Cardiac ventricle fibroblast (primary cell): ENCODE results near the gene CYB5RL. TPM values are rescaled to one million over a fixed set of nuclear protein-coding genes. Genes with fewer than 3 reads are reported as not detected.

Experiments used
- total RNA-seq: library from RNA; depleted of rRNA; stranded (reverse); fragments of >200 nt; gene quantifications from 2 replicates; pipeline ENCODE4 v1.2.3, GENCODE V29; 2015

CYB5RL gene, protein sequence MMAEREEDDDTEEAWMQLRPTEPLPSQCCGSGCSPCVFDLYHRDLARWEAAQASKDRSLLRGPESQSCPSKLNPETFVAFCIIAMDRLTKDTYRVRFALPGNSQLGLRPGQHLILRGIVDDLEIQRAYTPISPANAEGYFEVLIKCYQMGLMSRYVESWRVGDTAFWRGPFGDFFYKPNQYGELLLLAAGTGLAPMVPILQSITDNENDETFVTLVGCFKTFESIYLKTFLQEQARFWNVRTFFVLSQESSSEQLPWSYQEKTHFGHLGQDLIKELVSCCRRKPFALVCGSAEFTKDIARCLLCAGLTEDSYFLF
- 3.6 and 4.6 TPM in 2 replicates for total RNA-seq

DNA sequence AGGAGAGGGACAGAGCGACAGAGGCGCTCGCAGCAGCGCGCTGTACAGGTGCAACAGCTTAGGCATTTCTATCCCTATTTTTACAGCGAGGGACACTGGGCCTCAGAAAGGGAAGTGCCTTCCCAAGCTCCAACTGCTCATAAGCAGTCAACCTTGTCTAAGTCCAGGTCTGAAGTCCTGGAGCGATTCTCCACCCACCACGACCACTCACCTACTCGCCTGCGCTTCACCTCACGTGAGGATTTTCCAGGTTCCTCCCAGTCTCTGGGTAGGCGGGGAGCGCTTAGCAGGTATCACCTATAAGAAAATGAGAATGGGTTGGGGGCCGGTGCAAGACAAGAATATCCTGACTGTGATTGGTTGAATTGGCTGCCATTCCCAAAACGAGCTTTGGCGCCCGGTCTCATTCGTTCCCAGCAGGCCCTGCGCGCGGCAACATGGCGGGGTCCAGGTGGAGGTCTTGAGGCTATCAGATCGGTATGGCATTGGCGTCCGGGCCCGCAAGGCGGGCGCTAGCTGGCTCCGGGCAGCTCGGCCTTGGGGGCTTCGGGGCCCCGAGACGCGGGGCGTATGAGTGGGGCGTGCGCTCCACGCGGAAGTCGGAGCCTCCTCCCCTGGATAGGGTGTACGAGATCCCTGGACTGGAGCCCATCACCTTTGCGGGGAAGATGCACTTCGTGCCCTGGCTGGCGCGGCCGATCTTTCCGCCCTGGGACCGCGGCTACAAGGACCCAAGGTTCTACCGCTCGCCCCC, at the start of gene CYB5RL, which contains the start of gene MRPL37:
CYB5RL (minus strand) TSS at position 266 of the 754 bp plus-strand sequence. CDS start 4,414 bp downstream, outside the sequence.
MRPL37 (plus strand) TSS at position 403 of the 754 bp plus-strand sequence; CDS start at position 480, 77 bp downstream.

GRCh38 chr1:54152696-54153095, 47.1 kb downstream of the CYB5RL start, which contains the start of gene CDCP2:
Gene CDCP2, minus strand, starts transcription at chr1:54153000. Its CDS starts 78 bp downstream, at chr1:54152922.

Other genes starting within 250 kb of the CYB5RL start
- not detected in 2 replicates for gene LDLRAD1, start 181.8 kb downstream of the CYB5RL start, total RNA-seq
- gene TMEM59, start 146.8 kb downstream of the CYB5RL start, total RNA-seq = 226 and 300 TPM in 2 replicates
- 2.2 and 3.3 TPM in 2 replicates for gene TCEANC2, start 146.4 kb downstream of the CYB5RL start, total RNA-seq
- gene CDCP2, start 47.0 kb downstream of the CYB5RL start, total RNA-seq = not detected in 2 replicates
- gene MRPL37, start 137 bp upstream of the CYB5RL start, total RNA-seq = 68.3 and 72.1 TPM in 2 replicates
- 17.8 and 25.5 TPM in 2 replicates for gene SSBP3, start 206.4 kb upstream of the CYB5RL start, total RNA-seq